Ishikawa (cell line): ENCODE data around the gene PFDN2.

Experiments
- CEBPB ChIP-seq: IDR thresholded peaks from 2 replicates; pipeline ENCODE4 v1.6.1; 2012
- CREB1 ChIP-seq: IDR thresholded peaks from 2 replicates; pipeline ENCODE4 v1.6.1; 2012; ENCODE audit warnings: low read depth
- EGR1 ChIP-seq: IDR thresholded peaks from 2 replicates; pipeline ENCODE4 v1.6.1; 2012
- EP300 ChIP-seq: IDR thresholded peaks from 2 replicates; pipeline ENCODE4 v1.6.1; 2012; ENCODE audit warnings: borderline replicate concordance
- FOXM1 ChIP-seq: IDR thresholded peaks from 2 replicates; pipeline ENCODE4 v1.6.1; 2012; ENCODE audit warnings: low read depth, borderline replicate concordance
- MAX ChIP-seq: IDR thresholded peaks from 2 replicates; pipeline ENCODE4 v1.6.1; 2012
- NFIC ChIP-seq: IDR thresholded peaks from 2 replicates; pipeline ENCODE4 v1.6.1; 2012
- RAD21 ChIP-seq: IDR thresholded peaks from 2 replicates; pipeline ENCODE4 v1.6.1; 2012; ENCODE audit warnings: low read depth
- TAF1 ChIP-seq: IDR thresholded peaks from 2 replicates; pipeline ENCODE4 v1.6.1; 2012; ENCODE audit warnings: low read depth, mild to moderate bottlenecking
- TCF12 ChIP-seq: IDR thresholded peaks from 2 replicates; pipeline ENCODE4 v1.6.1; 2012; ENCODE audit warnings: low read depth
- TEAD4 ChIP-seq: IDR thresholded peaks from 2 replicates; pipeline ENCODE4 v1.6.1; 2012
- YY1 ChIP-seq: IDR thresholded peaks from 2 replicates; pipeline ENCODE4 v1.6.1; 2012; ENCODE audit warnings: low read depth
- ZBTB7A ChIP-seq: IDR thresholded peaks from 2 replicates; pipeline ENCODE4 v1.6.1; 2012; ENCODE audit warnings: low read depth
- TF ChIP-seq, protein P1 (sequence below): IDR thresholded peaks from 2 replicates; pipeline ENCODE4 v1.6.1; 2012; ENCODE audit warnings: low read depth, mild to moderate bottlenecking
- TF ChIP-seq, protein P2 (sequence below): IDR thresholded peaks from 2 replicates; pipeline ENCODE4 v1.6.1; 2012

Gene PFDN2, protein sequence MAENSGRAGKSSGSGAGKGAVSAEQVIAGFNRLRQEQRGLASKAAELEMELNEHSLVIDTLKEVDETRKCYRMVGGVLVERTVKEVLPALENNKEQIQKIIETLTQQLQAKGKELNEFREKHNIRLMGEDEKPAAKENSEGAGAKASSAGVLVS

DNA sequence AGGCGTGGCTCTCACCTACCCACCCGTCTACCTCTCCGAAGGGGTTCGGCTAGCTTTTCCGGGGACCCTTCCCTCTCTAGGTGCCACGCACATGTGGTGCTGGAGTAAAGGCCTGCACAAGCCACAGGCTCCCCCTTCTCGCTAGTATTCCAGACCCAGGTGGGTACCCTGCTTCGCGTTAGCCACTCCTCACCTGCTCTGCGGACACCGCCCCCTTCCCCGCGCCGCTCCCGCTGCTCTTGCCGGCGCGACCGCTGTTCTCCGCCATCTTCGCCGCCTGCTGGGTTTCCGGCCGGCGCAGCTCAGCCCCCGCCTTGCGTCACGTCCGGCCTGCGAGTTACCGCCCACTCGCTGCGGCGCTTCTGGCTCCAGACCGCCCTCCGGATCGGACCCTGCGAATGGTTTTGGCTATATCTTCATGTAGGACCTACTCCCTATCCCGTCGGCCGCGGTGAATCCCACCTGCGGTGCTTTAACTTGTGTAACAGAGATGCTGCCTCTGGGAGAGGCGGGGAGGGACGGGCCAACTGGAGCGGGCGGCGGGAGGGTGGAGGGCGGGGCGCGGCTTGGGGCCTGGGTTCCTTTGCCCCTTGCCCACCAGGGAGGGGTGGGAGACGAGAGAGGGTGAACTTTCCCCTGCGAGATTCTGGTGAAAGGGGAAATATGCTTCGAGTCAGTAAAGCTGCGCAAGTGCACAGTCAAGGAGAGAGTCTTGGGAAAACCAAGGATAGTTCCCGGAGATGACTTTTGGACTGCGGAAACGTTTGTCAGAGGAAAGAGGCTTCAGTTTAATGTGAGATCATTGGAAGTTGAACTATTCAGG lies at the start of gene PFDN2, which contains the start of gene NIT1:
Gene PFDN2, minus strand, starts transcription at position 279 of the 823 bp plus-strand sequence. Its CDS starts 11 bp downstream, at position 268.
Gene NIT1, plus strand, starts transcription at position 347 of the 823 bp plus-strand sequence. Its CDS starts 72 bp downstream, at position 419.
- peak; percentile 75 for TF ChIP-seq CREB1
- TF ChIP-seq, protein P1, sequence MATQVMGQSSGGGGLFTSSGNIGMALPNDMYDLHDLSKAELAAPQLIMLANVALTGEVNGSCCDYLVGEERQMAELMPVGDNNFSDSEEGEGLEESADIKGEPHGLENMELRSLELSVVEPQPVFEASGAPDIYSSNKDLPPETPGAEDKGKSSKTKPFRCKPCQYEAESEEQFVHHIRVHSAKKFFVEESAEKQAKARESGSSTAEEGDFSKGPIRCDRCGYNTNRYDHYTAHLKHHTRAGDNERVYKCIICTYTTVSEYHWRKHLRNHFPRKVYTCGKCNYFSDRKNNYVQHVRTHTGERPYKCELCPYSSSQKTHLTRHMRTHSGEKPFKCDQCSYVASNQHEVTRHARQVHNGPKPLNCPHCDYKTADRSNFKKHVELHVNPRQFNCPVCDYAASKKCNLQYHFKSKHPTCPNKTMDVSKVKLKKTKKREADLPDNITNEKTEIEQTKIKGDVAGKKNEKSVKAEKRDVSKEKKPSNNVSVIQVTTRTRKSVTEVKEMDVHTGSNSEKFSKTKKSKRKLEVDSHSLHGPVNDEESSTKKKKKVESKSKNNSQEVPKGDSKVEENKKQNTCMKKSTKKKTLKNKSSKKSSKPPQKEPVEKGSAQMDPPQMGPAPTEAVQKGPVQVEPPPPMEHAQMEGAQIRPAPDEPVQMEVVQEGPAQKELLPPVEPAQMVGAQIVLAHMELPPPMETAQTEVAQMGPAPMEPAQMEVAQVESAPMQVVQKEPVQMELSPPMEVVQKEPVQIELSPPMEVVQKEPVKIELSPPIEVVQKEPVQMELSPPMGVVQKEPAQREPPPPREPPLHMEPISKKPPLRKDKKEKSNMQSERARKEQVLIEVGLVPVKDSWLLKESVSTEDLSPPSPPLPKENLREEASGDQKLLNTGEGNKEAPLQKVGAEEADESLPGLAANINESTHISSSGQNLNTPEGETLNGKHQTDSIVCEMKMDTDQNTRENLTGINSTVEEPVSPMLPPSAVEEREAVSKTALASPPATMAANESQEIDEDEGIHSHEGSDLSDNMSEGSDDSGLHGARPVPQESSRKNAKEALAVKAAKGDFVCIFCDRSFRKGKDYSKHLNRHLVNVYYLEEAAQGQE: no peak
- no peak for TF ChIP-seq ZBTB7A
- no peak for TF ChIP-seq CEBPB
- no peak for TF ChIP-seq FOXM1
- TF ChIP-seq EP300: no peak
- TF ChIP-seq RAD21: no peak
- TF ChIP-seq MAX: peak; percentile 50; the same call in 1 of the 2 replicates
- TF ChIP-seq, protein P2, sequence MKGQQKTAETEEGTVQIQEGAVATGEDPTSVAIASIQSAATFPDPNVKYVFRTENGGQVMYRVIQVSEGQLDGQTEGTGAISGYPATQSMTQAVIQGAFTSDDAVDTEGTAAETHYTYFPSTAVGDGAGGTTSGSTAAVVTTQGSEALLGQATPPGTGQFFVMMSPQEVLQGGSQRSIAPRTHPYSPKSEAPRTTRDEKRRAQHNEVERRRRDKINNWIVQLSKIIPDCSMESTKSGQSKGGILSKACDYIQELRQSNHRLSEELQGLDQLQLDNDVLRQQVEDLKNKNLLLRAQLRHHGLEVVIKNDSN: no peak
- peak; percentile 16; the same call in 1 of the 2 replicates for TF ChIP-seq TEAD4
- TF ChIP-seq TCF12: peak; percentile 63; the same call in 1 of the 2 replicates
- no peak for TF ChIP-seq NFIC
- peak; percentile 98 for TF ChIP-seq TAF1
- TF ChIP-seq YY1: peak; percentile 97
- TF ChIP-seq EGR1: peak; percentile 90

DNA sequence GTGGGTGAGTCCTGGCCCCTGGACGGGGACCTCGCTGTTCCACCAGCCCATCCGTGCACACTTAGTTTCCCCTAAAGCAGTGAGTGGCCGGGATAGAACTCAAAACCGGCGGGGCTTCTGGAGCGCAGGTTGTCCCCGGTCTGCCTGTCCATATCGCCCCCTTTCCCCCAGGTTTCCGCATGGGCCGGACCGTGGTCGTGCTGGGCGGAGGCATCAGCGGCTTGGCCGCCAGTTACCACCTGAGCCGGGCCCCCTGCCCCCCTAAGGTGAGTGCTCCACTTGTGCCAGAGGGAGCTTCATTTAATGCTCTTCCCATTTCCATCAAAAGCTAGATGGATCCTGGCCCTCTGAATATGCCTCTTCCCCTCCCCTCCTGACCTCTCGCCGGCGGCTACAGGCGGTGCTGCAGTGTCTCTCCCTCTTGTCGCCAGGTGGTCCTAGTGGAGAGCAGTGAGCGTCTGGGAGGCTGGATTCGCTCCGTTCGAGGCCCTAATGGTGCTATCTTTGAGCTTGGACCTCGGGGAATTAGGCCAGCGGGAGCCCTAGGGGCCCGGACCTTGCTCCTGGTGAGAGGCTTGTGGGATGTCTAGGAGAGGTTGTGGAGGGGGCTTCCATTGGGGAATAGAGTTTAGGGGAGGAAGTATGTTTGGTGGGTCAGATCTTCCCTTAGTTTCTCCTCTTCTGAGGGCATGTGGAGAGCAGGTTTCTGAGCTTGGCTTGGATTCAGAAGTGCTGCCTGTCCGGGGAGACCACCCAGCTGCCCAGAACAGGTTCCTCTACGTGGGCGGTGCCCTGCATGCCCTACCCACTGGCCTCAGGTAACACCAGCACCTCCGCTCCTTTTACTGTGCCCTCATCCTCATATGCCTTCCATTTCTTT lies 49.1 kb upstream of the PFDN2 start:
- TF ChIP-seq ZBTB7A (0 out of 2 replicates have a peak, but pooled peaks have one; percentile 14), MAX (no peak), TAF1 (no peak)

- peak; percentile 9; the same call in 1 of the 2 replicates for TF ChIP-seq EGR1
- TF ChIP-seq NFIC: no peak
- TF ChIP-seq, protein P2: peak; percentile 85
- 0 out of 2 replicates have a peak, but pooled peaks have one; percentile 26 for TF ChIP-seq ZBTB7A
- TF ChIP-seq TAF1: no peak
- TF ChIP-seq CEBPB: no peak
- peak; percentile 89 for TF ChIP-seq MAX
- no peak; the same call in 1 of the 2 replicates for TF ChIP-seq RAD21
- no peak for TF ChIP-seq YY1
- no peak; the same call in 1 of the 2 replicates for TF ChIP-seq TCF12
- no peak for TF ChIP-seq EP300
- TF ChIP-seq FOXM1: no peak
- TF ChIP-seq, protein P1: no peak
- no peak for TF ChIP-seq CREB1
- TF ChIP-seq TEAD4: no peak
These were observed 48.2 kb upstream of the PFDN2 start, which contains the start of gene PPOX for GRCh38 chr1:161165742-161166668. Gene PPOX, plus strand, starts transcription at chr1:161166426. Its CDS starts 422 bp downstream, at chr1:161166848.
